IPS DF 4.7 (cell line): ENCODE results near the gene IMPACT.

Experiments
- DNase-seq: peaks from one replicate; pipeline ENCODE4 v3.0.0-alpha.2; 2013; ENCODE audit warnings: low spot score; ENCODE audit errors: extremely low read depth

IMPACT gene

DNA sequence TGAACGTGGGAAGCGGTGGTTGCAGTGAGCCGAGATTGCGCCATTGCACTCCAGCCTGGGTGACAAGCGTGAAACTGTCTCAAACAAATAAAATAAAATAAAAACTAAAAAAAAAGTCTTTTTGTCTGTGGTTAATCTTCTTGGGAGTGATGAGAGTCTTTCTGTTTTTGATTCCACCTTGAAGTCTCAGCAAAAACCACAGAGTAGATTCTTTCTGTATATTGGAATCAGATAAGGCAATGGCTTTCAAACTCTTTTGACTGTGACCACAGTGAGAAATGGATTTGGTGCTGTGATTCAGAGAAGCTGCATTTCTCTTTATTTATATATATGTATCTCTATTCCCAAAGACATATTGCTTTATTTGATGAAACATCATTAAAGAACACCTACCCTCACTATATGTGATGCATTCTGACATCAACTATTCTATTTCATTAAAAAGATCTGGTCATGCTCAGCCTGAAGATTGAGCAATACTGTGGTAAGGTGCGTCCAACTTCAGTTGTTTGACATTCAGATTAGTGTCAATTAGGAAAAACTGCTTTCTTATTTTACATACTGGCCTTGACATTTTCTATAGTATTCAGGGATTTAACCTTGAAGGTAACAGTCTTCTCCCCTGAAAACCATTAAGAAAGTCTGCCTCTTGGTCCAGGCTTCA is 49.6 kb downstream of the IMPACT start:
- no peak for DNase-seq

- no peak for DNase-seq
These were observed 52.9 kb downstream of the IMPACT start for GRCh38 chr18:24479371-24479770.

GRCh38 chr18:24482821-24483220 is 56.4 kb downstream of the IMPACT start:
- DNase-seq, result no peak

GRCh38 chr18:24485681-24486080 is 59.2 kb downstream of the IMPACT start:
- no peak for DNase-seq

- DNase-seq, result no peak
These were observed 60.2 kb downstream of the IMPACT start for GRCh38 chr18:24486684-24487083.

DNA sequence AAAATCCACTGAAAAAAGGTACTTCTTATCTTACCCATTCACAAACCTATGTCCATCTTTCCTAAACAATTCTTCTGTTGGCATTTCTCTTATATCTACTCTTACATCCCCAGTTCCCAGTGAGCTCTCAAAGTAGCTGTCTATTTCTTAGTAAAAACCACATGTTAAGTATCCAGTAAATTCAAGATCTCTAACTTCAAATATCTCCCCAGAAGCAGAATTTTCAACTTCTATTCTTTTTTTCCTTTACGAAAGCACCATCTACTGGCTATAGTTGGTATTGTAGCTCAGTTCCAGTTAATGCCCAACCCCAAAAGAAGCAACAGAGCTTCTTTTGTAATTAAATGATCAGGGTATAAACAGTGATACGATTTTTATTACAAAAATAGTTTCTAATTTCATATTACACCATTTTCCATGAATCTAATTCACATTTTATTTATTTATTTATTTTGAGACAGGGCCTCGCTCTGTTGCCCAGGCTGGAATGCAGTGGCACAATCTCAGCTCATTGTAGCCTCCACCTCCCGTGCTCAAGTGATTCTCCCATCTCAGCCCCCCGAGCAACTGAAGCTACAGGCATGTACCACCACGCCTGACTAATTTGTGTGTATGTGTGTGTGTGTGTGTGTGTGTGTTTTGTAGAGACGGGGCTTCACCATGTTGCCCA is 62.5 kb downstream of the IMPACT start:
- no peak for DNase-seq

GRCh38 chr18:24490539-24490938 is 64.1 kb downstream of the IMPACT start:
- no peak for DNase-seq

DNA sequence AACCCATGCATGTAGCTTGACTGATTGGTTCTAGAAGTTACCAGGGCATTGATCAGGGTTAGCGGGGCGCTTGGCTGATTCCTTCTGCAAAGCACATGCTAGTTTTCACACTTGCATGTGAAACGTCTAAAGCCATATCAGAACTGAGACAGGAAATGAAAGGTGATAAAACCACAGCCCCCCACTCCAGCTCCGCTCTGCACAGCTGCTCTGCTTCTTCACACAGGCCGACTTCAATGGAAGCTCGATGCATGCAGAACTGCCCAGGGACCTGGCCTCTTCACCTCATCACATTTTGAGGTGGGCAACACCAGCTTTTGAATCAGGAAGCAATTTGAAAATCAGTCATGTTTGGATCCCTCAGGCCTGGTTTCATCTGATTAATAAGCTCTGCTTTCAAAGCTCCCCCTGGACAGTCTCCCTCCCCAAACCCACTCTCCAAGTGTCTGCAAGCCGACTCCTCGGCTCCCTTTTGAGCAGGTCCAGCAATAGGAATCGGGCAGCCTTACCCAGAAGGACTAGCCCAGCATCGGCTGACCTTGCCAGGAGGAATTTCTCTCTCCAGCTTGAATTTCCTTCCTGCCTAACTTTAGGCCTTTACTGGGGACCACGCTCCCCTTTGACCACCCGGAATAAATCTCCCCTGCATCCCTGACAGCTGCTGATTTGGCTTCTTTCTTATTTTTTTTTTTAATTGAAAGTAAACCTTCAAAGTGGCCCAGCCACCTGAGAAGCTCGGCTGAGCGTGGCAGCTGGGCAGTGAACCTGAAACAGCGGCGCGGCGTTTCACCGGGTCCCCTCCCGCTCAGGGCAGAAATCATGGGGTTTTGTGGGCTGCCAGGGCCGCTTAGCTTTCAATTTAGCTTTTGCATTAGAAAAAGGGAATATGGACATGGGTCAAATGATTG is 65.7 kb downstream of the IMPACT start:
- no peak for DNase-seq

DNA sequence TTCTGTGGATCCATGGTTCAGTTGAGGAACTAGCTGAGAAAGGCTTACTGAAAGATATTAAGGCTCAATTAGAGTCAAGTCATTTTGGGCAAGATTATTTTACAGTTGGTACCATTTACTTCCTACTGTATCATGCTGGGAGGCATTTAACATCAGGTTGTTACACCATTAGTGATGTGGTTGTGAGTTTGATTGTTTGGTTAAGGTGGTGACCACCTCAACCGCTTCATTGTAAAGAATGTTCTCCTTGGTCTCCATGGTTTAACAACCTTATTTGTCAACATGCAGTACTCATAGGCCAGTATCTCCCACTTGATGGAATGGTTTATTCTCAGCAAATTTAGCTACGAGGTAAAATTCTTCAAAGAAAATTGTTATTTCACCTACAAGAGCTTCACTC is 68.1 kb downstream of the IMPACT start:
- no peak for DNase-seq

DNA sequence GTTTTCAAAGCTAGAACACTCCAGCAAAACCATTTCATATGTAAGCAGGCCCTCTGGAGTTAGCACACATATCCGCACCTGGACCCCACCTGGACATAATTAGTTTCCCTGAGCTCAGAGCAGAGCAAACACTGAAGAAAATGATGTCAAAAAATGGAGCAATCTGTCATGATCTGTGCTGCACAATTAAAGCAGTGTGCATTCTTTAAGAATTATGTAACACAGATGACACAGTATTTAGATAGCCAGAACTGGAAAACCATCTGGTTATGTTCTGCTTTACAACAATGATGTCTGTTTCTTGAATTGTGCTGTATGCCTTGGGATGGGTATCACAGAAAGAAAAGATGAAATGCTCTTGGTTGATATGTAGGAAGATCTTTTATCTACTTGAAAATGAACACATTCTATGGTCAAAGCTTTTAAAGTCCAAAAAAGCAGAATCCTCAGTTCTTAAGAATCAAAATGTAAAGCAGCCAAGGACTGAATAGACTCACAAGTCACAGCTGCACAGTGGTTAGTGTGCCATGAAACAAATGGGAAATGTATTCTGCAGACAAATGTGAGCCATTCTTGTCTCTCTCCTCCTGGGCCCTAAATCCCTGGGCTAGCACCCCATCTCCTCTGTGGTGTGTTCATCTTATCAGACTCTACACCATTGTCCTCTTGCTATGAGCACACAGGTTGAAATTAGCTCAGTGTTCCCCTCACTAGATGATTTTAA is 70.7 kb downstream of the IMPACT start:
- no peak for DNase-seq

DNA sequence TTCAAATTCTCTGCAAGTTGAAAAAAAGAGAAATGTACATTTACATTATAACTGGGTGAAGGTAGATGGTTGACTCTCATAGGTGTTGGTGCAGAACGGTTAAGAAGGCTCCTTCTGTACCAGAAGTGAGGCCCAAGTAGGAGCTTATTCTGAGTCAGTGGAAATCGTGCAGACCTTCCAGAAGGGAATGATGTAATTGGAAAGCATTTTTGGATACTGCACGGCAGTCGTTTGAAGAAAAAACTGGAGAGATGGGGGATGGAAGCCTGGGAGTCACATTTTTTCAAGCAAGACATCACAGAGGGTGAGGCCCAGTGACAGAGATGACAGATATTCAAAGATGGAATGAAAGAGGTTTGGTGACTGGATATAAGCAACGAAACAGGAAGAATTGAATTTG is 73.3 kb downstream of the IMPACT start:
- DNase-seq, result no peak

DNA sequence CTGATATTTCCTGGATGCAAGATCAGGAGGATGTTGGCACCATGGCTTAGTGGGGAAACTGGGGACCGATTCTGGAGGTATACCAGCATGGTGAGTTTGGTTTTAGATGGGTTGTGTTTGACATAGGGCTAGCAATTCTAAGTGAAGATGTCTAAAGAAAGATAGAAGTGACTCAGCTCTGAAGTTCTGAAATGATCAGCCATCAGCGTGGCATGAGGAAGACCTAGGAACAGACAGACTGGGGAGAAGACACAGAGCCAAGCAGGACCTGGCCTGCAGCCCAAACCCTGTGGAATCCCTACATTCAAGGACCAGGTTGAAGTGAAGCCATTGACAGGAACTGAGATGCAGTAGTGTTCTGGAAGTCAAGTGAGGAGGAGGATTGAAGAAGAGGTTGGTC is 73.7 kb downstream of the IMPACT start:
- DNase-seq, result no peak

DNA sequence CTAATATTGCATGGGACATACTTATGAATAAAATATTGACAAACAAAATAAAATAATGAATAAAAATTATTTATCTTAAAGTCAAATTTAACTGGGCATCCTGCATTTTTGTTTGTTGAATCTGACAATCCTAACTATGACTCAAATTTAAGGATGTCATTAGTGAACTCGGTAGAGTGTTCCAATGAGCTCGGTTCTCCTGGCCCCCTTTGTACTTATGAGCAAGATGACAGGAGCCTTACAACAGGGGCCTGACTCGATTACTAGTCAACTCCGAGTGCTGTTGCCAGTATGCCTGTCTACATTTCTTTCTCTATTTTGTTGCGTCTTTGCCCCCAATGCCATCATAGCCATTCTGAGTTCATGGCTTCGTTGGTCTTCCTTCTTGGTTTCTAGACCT is 74.3 kb downstream of the IMPACT start:
- no peak for DNase-seq

- no peak for DNase-seq
These were observed 76.4 kb downstream of the IMPACT start for GRCh38 chr18:24502667-24503523.
